ENCODE results near the gene SLU7.

Gene SLU7

GRCh38 chr5:160466889-160467554 lies 48.1 kb upstream of the SLU7 start:
- H3K4me2 ChIP-seq (ENCODE audit: insufficient read depth, low read length), result peak overlapping the region; percentile 62
- peaks cover 3% of the 10 kb centered on the region; the same call in 1 of the 2 replicates for H3K79me2 ChIP-seq (ENCODE audit: insufficient read depth, low read length)
- H3K27me3 ChIP-seq (ENCODE audit: insufficient read depth, low read length, poor library complexity), result no peaks in the 10 kb centered on the region
- H4K20me1 ChIP-seq (ENCODE audit: insufficient read depth, low read length), result no peaks in the 10 kb centered on the region
- H3K4me1 ChIP-seq (ENCODE audit: insufficient read depth, low read length), result peaks cover 61% of the 10 kb centered on the region
- H3K9me3 ChIP-seq (ENCODE audit: insufficient read depth, low read length, severe bottlenecking), result no peaks in the 10 kb centered on the region
- DNase-seq (no peak), ATAC-seq (ENCODE audit: insufficient read depth, low read depth) (no peak; the same call in 1 of the 3 replicates)
- TF ChIP-seq, protein P1, sequence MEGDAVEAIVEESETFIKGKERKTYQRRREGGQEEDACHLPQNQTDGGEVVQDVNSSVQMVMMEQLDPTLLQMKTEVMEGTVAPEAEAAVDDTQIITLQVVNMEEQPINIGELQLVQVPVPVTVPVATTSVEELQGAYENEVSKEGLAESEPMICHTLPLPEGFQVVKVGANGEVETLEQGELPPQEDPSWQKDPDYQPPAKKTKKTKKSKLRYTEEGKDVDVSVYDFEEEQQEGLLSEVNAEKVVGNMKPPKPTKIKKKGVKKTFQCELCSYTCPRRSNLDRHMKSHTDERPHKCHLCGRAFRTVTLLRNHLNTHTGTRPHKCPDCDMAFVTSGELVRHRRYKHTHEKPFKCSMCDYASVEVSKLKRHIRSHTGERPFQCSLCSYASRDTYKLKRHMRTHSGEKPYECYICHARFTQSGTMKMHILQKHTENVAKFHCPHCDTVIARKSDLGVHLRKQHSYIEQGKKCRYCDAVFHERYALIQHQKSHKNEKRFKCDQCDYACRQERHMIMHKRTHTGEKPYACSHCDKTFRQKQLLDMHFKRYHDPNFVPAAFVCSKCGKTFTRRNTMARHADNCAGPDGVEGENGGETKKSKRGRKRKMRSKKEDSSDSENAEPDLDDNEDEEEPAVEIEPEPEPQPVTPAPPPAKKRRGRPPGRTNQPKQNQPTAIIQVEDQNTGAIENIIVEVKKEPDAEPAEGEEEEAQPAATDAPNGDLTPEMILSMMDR (IDR thresholded peaks at IDR 0.05; ENCODE audit: borderline replicate concordance, extremely low read depth, low read length, poor library complexity, severe bottlenecking), result no peak
- TF ChIP-seq EZH2 (IDR thresholded peaks at IDR 0.05; ENCODE audit: borderline replicate concordance, low read depth, low read length, severe bottlenecking), result no peak
- peak overlapping the region; percentile 82 for H3K27ac ChIP-seq (ENCODE audit: low read length)
- peak overlapping the region; percentile 47 for H3K9ac ChIP-seq (ENCODE audit: low read depth, low read length)
- peak overlapping the region; percentile 65 for H2AFZ ChIP-seq (ENCODE audit: low read depth, low read length)
- H3K36me3 ChIP-seq (ENCODE audit: insufficient read depth, low read length), result no peaks in the 10 kb centered on the region
- H3K4me3 ChIP-seq (ENCODE audit: low read depth in 1 of 2, low read length in 2 of 2), result peak overlapping the region in 1 of 2 experiments; percentile 43; a peak in 2 of 4 replicates

DNA sequence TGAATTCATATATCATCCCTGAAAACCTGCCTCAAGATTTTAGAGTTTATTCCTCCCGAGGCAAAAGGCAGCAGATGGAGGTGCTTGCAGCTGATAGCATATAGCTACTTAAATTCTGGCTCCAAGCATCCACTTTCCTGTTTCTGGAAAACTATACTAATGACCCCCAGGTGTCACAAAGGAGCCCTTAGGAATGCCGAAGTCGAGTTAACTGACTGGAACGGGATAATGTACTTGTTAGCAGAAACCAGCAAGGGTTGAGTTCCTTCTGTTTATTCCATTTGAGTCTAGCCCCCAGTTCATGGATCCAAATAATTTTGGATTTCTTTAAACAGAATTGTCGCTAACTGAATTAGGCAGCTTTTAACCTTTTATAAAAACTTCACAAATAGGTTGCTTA lies 47.2 kb upstream of the SLU7 start:
- no peak overlapping the region for H3K27ac ChIP-seq (ENCODE audit: low read length)
- ATAC-seq (ENCODE audit: insufficient read depth, low read depth) (no peak), DNase-seq (no peak)
- no peaks in the 10 kb centered on the region for H3K36me3 ChIP-seq (ENCODE audit: insufficient read depth, low read length)
- H3K4me1 ChIP-seq (ENCODE audit: insufficient read depth, low read length), result peaks cover 52% of the 10 kb centered on the region
- H3K9ac ChIP-seq (ENCODE audit: low read depth, low read length), result no peak overlapping the region
- no peaks in the 10 kb centered on the region for H4K20me1 ChIP-seq (ENCODE audit: insufficient read depth, low read length)
- no peak for TF ChIP-seq EZH2 (IDR thresholded peaks at IDR 0.05; ENCODE audit: borderline replicate concordance, low read depth, low read length, severe bottlenecking)
- TF ChIP-seq, protein P1 (IDR thresholded peaks at IDR 0.05; ENCODE audit: borderline replicate concordance, extremely low read depth, low read length, poor library complexity, severe bottlenecking), result no peak
- H3K27me3 ChIP-seq (ENCODE audit: insufficient read depth, low read length, poor library complexity), result no peaks in the 10 kb centered on the region
- no peak overlapping the region for H2AFZ ChIP-seq (ENCODE audit: low read depth, low read length)
- H3K79me2 ChIP-seq (ENCODE audit: insufficient read depth, low read length), result peaks cover 3% of the 10 kb centered on the region; the same call in 1 of the 2 replicates
- H3K4me2 ChIP-seq (ENCODE audit: insufficient read depth, low read length), result no peak overlapping the region
- H3K9me3 ChIP-seq (ENCODE audit: insufficient read depth, low read length, severe bottlenecking), result peaks cover 3% of the 10 kb centered on the region
- no peak overlapping the region for H3K4me3 ChIP-seq (ENCODE audit: low read depth in 1 of 2, low read length in 2 of 2)

DNA sequence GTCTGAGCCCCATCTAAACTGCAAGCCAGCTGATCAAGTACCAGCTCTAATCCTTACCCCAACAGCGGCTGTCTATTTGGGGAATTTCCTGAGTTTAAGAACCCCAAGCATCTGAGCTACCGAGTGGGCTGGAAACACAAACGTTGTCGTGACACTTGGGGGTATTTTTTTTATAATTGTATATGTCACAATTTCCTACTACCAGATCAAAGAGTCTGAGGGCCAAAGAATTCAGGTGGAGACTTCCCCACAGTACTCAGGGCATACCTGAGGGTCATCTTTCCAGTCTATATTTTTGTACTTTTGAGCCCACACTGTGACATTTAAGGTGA lies 45.6 kb upstream of the SLU7 start:
- peaks cover 3% of the 10 kb centered on the region; the same call in 1 of the 2 replicates for H3K79me2 ChIP-seq (ENCODE audit: insufficient read depth, low read length)
- H3K4me2 ChIP-seq (ENCODE audit: insufficient read depth, low read length), result no peak overlapping the region
- DNase-seq, result no peak
- H3K9ac ChIP-seq (ENCODE audit: low read depth, low read length), result no peak overlapping the region
- H4K20me1 ChIP-seq (ENCODE audit: insufficient read depth, low read length), result no peaks in the 10 kb centered on the region
- H3K27me3 ChIP-seq (ENCODE audit: insufficient read depth, low read length, poor library complexity), result no peaks in the 10 kb centered on the region
- peaks cover 3% of the 10 kb centered on the region for H3K9me3 ChIP-seq (ENCODE audit: insufficient read depth, low read length, severe bottlenecking)
- H2AFZ ChIP-seq (ENCODE audit: low read depth, low read length), result no peak overlapping the region
- no peak overlapping the region for H3K4me3 ChIP-seq (ENCODE audit: low read depth in 1 of 2, low read length in 2 of 2)
- no peak overlapping the region for H3K27ac ChIP-seq (ENCODE audit: low read length)
- TF ChIP-seq, protein P1 (IDR thresholded peaks at IDR 0.05; ENCODE audit: borderline replicate concordance, extremely low read depth, low read length, poor library complexity, severe bottlenecking), result no peak
- TF ChIP-seq EZH2 (IDR thresholded peaks at IDR 0.05; ENCODE audit: borderline replicate concordance, low read depth, low read length, severe bottlenecking), result no peak
- no peak for ATAC-seq (ENCODE audit: insufficient read depth, low read depth)
- peaks cover 35% of the 10 kb centered on the region for H3K4me1 ChIP-seq (ENCODE audit: insufficient read depth, low read length)
- no peaks in the 10 kb centered on the region for H3K36me3 ChIP-seq (ENCODE audit: insufficient read depth, low read length)
